BJ (cell line): Measurements from ENCODE around the gene TAF3. TPM values are rescaled to one million over a fixed set of nuclear protein-coding genes. Genes with fewer than 3 reads are reported as not detected.

ENCODE experiments used
- CTCF ChIA-PET: fragments of 350-600 bp; formaldehyde crosslinking; extraction: SDS; loops from one replicate; lab custom pipeline; 2021; ENCODE audit warnings: antibody characterized with exemption, inconsistent platforms; lab: Yijun Ruan, JAX
- POLR2A ChIA-PET: fragments of 300-600 bp; sonication (Branson Sonifier 250); formaldehyde crosslinking; extraction: SDS; loops from one replicate; lab custom pipeline; 2021; ENCODE audit warnings: antibody characterized with exemption; lab: Charles Lee
- DNase-seq: peaks from one replicate; pipeline ENCODE4 v3.0.0-alpha.2; 2011; ENCODE audit warnings: low read depth
- H3K27me3 ChIP-seq: 2 replicates; pipeline ENCODE4 v1.6.0; 2011; ENCODE audit warnings: low read length; ENCODE audit not compliant: control insufficient read depth, insufficient read depth
- H3K36me3 ChIP-seq: 2 replicates; pipeline ENCODE4 v1.5.1; 2011; ENCODE audit warnings: low read length; ENCODE audit not compliant: control insufficient read depth, insufficient read depth
- H3K4me3 ChIP-seq: 2 replicates; pipeline ENCODE4 v1.5.1; 2011; ENCODE audit warnings: low read depth, mild to moderate bottlenecking, control low read depth, low read length
- polyA plus RNA-seq: library from polyadenylated mRNA; depleted of rRNA; stranded (reverse); fragments of >200 nt; gene quantifications from 2 replicates; pipeline ENCODE4 v1.2.3, GENCODE V29; 2011
- TF ChIP-seq, protein P1 (sequence below): IDR thresholded peaks from 2 replicates; pipeline ENCODE4 v1.5.1; 2011; ENCODE audit warnings: low read depth, mild to moderate bottlenecking, control low read depth, inconsistent platforms, low read length, moderate library complexity; ENCODE audit not compliant: insufficient read depth

TAF3 gene
- polyA plus RNA-seq, 1 experiment = 1.8 TPM

DNA sequence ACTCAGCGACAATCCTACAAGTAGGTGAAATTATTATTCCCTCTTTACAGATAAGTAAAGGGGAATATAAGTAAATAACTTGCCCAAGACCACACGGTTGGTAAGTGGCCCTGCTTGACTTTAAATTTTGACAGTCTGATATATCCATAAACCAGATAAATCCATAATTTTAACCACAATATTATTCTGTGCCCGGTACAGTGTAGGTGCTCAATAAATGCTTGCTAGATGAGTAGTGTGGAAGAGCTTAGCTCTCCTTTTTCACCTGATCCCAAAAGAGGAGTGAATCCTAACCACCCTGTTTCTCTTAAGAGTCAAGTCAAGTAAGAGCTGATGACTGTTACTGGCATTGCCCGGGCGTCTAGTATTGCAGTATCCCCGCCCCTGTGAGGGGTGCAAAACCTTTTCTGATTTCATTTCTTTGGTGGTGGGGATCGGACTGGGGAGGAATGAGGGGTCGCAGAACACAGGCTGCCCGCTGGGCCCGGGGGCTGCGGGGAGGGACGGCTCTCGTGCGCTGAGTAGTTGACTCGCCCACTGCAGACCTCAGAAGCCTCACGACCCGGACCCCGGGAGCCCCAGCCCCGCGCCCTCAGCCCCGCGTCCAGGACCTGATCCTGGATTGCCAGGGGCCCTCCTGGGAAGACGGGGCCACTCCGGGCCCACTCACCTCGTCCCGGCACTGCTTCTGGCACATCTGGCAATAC is 31.0 kb upstream of the TAF3 start:
- H3K4me3 ChIP-seq = peak overlapping the region; percentile 74
- TF ChIP-seq, protein P1, sequence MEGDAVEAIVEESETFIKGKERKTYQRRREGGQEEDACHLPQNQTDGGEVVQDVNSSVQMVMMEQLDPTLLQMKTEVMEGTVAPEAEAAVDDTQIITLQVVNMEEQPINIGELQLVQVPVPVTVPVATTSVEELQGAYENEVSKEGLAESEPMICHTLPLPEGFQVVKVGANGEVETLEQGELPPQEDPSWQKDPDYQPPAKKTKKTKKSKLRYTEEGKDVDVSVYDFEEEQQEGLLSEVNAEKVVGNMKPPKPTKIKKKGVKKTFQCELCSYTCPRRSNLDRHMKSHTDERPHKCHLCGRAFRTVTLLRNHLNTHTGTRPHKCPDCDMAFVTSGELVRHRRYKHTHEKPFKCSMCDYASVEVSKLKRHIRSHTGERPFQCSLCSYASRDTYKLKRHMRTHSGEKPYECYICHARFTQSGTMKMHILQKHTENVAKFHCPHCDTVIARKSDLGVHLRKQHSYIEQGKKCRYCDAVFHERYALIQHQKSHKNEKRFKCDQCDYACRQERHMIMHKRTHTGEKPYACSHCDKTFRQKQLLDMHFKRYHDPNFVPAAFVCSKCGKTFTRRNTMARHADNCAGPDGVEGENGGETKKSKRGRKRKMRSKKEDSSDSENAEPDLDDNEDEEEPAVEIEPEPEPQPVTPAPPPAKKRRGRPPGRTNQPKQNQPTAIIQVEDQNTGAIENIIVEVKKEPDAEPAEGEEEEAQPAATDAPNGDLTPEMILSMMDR = no peak
- H3K27me3 ChIP-seq = no peaks in the 10 kb centered on the region
- no peaks in the 10 kb centered on the region; the same call in none of the 2 replicates for H3K36me3 ChIP-seq
- CTCF ChIA-PET = interaction anchor here (0.5 kb wide), 2 partner anchors 22 to 33 kb away, joined by 3 read pairs; no protein-coding TSS in a partner anchor
- DNase-seq = no peak
- POLR2A ChIA-PET = interaction anchor here (1.1 kb wide), 1 partner anchor 11 kb away, joined by 6 read pairs; no protein-coding TSS in a partner anchor

DNA sequence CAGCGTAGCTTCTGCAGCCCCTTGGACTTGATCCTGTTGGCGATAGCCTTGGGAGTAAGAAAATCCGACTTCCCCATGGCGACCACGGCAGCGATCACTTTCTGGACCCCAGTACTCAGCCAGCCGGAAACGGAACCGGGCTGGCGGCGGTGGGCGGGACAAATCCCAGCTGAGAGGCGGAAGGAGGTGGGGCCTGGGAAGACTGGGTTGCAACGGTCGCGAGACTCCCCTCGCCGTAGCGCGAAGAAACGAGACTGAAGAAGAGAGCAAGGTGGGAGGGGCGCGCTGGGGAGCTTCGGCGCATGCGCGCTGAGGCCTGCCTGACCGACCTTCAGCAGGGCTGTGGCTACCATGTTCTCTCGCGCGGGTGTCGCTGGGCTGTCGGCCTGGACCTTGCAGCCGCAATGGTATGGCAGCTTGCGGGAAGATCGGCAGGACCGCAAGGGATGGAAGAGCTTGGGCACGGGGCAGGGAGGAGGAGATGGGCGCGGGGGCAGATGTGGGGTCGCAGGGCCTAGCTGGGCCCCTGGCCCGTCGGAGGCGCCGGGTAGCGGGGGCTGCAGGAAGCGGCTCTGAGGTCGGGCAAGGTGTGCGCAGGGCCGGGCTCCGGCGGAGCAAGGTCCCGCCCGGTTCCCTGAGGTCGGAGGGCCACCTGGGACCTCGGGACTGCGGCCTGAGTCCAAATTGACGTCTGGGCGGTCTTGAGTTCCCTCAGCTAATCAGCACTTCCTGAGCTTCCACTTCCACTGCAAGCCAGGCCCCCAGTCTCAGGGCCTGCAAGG is 30.3 kb upstream of the TAF3 start, which contains the start of the genes ATP5F1C and KIN:
ATP5F1C (plus strand) TSS at position 321 of the 782 bp plus-strand sequence; CDS start at position 352, 31 bp downstream.
KIN (minus strand) TSS at position 137 of the 782 bp plus-strand sequence; CDS start at position 77, 60 bp downstream.
- POLR2A ChIA-PET = interaction anchor here (1.1 kb wide), 1 partner anchor 10 kb away, joined by 6 read pairs; no protein-coding TSS in a partner anchor
- no peaks in the 10 kb centered on the region for H3K27me3 ChIP-seq
- peak; percentile 76 for DNase-seq
- TF ChIP-seq, protein P1 = no peak
- H3K4me3 ChIP-seq = peak within 1 kb of the TSS; percentile 74
- H3K36me3 ChIP-seq = no peaks in the 10 kb centered on the region; the same call in none of the 2 replicates
- CTCF ChIA-PET = interaction anchor here (0.5 kb wide), 1 partner anchor 22 kb away, joined by 3 read pairs; no protein-coding TSS in a partner anchor

DNA sequence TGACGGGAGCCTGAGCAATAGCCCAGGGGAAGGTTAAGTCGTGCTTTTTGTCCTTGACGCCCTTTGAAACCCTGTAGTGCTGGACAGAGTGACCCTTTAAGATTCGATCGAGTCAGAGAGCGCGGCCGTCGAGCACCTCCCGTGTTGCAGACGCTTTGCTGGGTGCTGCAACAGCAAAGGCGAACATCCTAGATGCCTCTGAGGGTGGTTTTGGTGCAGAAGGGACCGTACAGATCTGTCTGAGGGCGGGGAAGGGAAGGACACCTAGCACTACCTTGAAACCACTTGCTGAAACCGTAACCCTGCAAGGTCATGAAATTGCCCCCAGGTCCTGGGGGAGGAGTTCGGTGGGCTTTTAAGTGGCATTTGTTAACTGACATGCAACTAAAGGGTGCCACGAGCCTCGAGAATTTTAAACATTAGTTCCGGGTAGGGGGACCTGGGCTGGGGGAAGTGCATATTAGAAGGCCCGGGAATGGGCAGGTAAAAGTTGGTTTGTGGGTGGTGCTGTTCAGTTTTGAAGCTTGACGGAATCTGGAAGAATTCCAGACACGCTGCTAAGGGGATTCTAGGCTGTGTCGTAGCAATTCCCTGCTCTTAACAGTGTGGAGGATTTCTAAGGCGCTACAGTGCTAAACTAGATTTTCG is 29.5 kb upstream of the TAF3 start:
- Histone ChIP-seq H3K27me3 (no peaks in the 10 kb centered on the region), H3K36me3 (no peaks in the 10 kb centered on the region; the same call in none of the 2 replicates), H3K4me3 (peak overlapping the region; percentile 74)
- CTCF ChIA-PET = no interaction called here
- TF ChIP-seq, protein P1 = no peak
- POLR2A ChIA-PET = interaction anchor here (1.1 kb wide), 1 partner anchor 9 kb away, joined by 6 read pairs; no protein-coding TSS in a partner anchor
- no peak for DNase-seq

DNA sequence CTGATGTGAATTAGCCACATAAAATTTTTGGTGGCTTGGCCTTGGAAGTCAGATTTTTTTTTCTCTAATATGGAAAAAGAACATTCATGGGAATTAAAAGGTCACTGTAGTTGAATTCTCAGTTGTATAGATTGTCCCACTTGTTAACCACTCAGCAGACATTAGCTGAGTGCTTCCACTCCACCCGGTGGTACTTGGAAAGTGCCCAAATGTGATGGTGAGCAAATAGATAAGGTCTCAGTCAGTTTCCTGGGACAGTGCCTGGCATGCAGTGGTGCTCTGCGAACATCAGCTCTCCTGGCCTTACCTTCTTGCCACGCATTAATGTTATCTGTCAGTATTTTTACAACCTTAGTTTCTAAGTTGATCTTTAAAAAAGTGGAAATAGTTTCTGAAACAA is 28.9 kb upstream of the TAF3 start:
- Histone ChIP-seq H3K36me3 (no peaks in the 10 kb centered on the region; the same call in none of the 2 replicates), H3K4me3 (peak overlapping the region; percentile 74), H3K27me3 (no peaks in the 10 kb centered on the region)
- no peak for DNase-seq
- ChIA-PET POLR2A (no interaction called here), CTCF (no interaction called here)
- TF ChIP-seq, protein P1 = no peak
